Hematopoietic multipotent progenitor cell (in vitro differentiated cells): ENCODE measurements around the gene MAML2. TPM values are rescaled to one million over a fixed set of nuclear protein-coding genes. Genes with fewer than 3 reads are reported as not detected.

Experiments
- DNase-seq, 3 donors: peaks; one replicate each; pipeline ENCODE4 v3.0.0-alpha.2; 2011 to 2015; ENCODE audit warnings: low read depth in 2 of 3, low spot score in 2 of 3
- total RNA-seq: library from RNA; depleted of rRNA; stranded (reverse); fragments of >200 nt; gene quantifications from one replicate; pipeline ENCODE4 v1.2.3, GENCODE V29; 2012

The MAML2 gene
- total RNA-seq, 1 donor, result 11.6 TPM

GRCh38 chr11:96143041-96143521 is 199.9 kb downstream of the MAML2 start:
- no peak for DNase-seq

DNA sequence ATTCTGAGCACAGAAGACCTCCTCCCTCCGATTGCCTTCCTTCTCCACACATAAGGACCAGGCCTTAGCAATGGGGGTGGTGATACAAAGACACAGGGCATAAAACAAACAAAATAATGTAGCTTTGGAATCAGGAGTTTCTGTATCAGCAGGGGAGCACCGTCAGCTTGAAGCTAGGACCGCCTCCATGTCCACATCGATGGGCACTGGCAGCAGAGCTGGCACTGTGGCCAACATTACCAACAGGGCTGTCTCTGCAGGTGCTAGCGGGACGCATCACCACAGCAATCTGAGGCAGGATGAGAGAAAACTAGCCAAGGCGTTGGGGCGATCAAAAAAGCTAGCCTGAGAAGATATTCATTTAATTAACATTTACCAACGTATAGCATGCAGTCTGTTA is 201.4 kb downstream of the MAML2 start:
- no peak for DNase-seq

DNA sequence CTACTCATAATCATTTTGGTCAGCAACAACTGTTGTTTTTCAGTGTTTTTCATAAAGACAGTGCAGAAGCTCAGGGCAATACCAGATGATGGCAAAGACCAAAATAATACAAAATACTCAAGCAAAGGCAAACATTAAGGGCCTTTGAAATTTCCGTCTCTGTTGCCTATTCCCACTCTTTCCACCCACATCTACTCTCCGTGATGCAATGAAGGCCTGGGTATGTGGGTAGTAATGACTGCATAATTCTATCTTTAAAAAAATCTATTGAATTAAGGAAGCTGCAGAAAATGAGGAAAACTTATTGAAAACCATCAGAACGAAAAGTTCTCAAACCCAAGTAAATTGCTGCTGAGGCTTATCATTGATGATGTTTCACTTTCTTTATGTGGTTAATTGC is 203.3 kb downstream of the MAML2 start:
- no peak for DNase-seq

DNA sequence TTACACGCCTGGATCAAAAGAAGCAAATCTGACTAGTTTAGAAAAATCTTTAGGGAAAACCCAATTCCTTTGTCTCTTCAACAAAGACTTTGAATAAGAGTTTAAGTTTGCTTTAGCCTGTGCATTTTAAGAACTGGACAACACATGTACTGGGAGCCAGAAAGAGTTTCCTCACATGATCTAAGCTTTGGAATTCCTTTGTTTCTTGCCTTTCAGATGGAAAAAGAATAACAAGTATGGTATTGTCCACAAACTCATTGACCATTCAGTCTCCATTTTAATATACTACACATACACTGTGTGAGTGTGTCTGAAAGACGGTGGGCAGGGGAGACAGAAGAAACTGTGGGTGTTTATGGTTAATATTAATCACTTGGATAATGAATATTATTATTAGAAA is 205.6 kb downstream of the MAML2 start:
- DNase-seq, result no peak

- no peak for DNase-seq
Observed at GRCh38 chr11:96136613-96137298, 206.2 kb downstream of the MAML2 start.

DNA sequence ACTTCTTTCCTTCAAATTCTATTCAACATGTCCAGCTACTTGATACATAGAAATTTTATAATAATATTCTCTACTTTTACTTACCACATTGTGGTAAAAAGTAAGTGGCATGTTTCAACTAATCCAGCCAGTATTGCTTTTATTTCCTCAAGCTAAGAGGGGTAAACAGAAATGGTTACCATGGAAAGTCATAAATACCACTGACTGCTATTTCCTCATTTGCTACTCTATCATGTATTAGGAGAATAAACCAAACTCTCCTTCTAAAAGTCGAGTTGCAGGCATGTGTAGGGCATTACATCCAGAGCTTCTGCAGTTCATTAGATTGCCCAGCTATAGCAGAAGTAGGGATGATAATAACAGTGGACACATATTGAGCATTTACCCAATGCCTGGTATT is 208.4 kb downstream of the MAML2 start:
- DNase-seq, result peak in 2 of 3 donors; percentile 72 to 91

- no peak for DNase-seq
Observed at GRCh38 chr11:96132437-96132836, 210.6 kb downstream of the MAML2 start.

DNA sequence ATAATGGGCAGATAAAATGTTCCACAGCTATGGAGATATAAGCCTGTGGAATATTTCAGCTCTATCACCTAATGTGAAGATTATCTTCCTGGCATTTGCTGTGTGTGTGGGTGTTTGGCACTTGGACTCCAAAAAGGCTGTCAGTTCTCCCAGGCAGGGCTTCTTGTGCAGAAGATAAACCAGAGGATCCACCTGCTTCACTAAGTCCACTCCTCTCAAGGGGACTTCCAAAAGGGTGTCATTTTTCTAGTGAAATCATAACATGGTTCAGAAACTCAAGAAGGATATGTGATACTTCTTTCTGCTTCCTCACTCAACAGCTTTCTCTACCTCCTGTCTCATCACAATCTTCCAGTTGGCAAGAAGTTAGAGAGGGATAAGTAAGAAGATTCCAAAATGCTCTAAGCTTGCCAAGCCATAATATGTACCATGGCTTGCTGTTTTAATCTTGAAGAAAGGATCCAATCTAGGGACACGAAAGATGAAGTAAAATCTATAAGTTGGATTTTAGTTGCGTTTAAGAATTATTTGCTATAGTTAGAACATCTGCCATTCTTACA is 212.9 kb downstream of the MAML2 start:
- no peak for DNase-seq

- DNase-seq, result no peak
Observed at GRCh38 chr11:96127596-96127959, 215.4 kb downstream of the MAML2 start.

DNA sequence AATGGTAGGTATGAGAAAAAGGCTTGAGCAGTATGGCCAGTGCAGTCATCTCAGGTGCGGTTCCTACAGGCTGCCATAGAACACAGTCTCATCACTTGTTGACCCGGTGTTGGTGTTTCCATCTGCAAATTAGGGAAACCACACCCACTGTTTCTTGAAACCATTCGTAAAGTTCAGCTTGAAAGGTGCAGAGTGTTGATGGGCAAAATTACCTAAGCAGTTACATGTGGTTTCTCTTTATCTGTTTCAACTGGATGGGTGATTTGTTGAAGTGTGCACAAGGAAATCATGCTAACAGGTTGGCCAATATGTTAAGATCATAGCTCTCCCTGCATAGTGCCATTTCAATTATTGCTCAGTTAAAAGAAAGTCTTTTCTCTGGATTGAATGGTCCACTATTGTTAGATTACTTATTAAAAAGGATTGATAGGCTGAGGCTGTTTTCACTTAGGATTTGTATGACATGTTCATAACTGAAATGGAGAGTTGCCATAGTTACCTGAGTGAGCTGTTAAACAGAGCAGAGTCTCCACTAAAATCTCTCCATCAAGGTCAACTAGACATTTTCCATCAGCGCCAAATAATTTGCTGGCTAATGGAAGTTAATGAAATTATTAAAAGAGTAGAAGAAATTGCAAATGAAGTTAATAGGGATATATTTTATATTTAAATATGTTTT is 215.9 kb downstream of the MAML2 start:
- no peak for DNase-seq

- no peak for DNase-seq
Observed at GRCh38 chr11:96125400-96125799, 217.6 kb downstream of the MAML2 start.

DNA sequence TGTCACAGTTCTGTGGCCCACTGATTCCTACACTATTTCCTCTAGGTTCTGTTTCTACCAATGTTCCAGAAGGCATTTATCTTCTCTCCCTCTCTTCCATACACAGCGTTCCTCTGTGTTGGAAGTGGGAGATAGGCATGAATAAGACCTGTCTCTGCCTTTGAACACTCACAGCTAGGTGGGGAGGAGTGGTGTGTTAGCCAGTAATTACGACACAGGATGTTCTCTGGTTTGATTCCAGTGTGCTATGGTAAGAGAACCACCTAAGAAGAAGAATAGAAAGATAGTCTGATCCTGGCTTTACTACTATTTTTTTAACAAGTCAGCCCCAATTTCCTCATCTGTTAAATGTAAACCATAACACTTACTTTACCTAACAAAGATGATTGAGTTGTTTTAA is 218.8 kb downstream of the MAML2 start:
- no peak for DNase-seq

DNA sequence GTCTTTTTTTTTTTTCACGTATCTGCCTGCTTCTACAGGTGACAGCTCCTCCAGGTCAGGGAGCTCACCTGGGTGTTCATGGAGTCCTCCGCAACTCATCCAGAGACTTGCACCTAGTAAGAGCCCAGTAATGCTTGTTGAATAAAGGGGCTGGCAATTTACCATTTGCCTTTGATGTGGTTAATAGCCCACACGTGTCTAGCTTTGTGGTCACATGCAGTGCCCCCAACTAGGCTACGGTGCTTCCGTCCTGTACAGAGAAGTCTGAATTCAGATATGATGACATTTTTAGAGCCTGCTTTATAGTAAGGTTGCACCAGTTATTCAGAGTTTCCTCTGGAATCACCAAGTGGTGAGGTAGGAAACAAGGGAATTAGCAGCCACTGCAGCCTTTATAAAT is 219.7 kb downstream of the MAML2 start:
- no peak for DNase-seq

DNA sequence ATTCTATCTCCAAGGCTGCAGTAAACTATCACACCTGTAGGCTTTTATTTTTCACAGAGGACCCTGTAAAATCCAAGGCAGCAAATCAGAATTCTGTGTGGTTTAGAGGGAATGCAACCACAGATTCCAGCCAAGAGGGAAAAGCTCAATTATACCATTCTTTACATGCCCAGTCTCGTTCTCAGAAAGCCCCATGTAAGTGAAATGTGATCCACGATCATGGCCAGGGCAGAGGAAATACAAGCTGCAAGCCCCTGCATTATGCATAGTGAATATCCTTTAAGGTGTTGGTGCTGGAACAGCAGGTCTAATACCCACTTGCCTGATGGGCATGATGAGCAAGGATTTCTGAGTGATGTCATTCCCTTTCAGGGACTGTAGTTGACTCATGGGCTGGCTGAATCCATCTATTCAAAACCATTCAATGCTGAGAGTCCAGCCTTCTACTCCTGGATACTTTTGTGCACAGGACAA is 220.4 kb downstream of the MAML2 start:
- DNase-seq, result no peak

DNA sequence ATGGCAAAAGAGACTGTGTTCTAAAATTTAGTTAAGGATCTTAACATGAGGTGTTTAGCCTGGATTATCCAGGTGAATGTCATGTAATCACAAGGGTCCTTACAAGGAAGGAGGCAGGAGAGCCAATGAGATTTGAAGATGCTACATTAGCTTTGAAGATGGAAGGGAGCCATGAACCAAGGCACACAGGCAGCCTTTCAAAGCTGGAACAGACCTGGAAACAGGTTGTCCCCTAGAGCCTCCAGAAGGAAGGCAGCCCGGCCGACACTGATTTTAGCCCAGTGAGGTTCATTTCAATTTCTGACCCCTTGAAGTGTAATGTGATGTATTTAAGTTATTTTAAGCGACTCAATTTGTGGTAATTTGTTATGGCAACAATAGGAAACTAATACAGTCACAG is 223.8 kb downstream of the MAML2 start:
- no peak for DNase-seq

GRCh38 chr11:96116376-96116775 is 226.6 kb downstream of the MAML2 start:
- DNase-seq, result no peak

- no peak for DNase-seq
Observed at GRCh38 chr11:96114178-96115064, 228.6 kb downstream of the MAML2 start.

DNA sequence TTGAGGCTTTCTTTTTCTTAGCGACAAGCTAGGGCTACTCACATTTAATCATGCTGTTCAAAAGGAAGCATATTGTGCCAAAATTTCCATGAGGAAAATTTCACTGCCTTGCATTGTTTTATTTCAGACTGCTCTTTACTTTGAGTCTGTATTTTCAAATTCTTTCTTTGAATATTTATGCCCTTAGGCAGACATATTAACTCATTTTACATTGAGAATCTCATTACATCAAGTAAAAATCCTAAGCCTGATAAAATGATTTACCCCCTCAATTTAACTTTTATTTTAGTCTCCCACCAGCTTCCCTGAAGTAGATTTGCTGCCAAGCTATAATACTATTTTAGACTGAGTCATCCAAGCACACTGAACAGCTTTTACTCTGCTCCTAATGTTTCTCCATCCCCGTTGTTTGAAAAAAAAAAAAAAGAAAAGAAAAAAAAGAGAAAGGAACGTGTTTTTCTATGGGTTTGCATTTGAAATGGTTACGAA is 229.8 kb downstream of the MAML2 start:
- DNase-seq, result no peak

GRCh38 chr11:96112192-96113128 is 230.5 kb downstream of the MAML2 start:
- DNase-seq, result no peak

- no peak for DNase-seq
Observed at GRCh38 chr11:96111308-96111707, 231.7 kb downstream of the MAML2 start.
